SIG-M5 (cell line): Measurements from ENCODE around the gene COL11A2.

ENCODE experiments used
- DNase-seq: peaks from one replicate; lab custom pipeline; 2025; lab: John Stamatoyannopoulos, UW

Gene COL11A2

DNA sequence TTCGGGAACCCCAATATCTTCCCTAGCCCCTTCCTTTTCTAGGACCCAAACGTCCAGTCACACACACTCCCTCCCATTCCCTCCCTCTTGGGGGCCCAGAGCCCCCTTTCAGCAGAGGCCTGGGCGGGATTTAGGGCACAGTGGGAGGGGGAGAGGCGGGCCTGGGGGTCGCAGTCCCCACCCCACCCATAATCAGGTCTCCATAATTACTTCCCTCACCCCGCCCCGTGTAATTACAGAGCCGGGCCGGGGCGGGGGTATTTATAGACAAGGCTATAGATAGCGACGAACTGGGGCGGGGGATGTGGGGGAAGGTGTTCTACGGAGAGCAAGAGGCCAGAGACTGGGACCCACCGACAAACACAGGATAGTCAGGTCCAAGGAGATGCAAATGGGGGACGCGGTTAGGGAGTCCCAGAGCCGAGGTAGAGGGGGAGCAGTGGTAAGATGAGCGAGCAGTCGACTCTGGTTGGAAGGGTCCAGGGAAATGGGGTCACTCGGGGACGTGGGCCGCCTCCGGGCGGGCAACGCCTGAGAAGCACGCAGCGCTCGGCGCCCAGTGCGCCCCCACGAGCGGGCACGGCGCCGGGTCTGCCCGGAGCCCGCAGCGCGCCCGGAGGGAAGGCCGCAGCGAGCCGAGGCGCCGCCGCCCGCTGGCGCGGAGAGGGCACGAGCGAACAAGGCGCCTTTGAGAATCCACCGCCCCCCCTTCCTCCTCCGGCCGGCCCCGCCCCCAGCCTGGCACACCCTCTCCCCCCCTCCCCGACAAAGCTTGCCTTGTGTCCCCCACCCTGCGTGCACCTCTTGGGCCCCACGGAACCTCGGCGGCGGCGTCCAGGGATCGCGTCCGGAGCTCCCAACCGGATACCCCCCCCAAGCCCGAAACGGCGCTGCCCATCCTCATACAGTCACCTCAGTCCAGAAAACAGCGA is 670 bp upstream of the COL11A2 start:
- DNase-seq, result no peak

DNA sequence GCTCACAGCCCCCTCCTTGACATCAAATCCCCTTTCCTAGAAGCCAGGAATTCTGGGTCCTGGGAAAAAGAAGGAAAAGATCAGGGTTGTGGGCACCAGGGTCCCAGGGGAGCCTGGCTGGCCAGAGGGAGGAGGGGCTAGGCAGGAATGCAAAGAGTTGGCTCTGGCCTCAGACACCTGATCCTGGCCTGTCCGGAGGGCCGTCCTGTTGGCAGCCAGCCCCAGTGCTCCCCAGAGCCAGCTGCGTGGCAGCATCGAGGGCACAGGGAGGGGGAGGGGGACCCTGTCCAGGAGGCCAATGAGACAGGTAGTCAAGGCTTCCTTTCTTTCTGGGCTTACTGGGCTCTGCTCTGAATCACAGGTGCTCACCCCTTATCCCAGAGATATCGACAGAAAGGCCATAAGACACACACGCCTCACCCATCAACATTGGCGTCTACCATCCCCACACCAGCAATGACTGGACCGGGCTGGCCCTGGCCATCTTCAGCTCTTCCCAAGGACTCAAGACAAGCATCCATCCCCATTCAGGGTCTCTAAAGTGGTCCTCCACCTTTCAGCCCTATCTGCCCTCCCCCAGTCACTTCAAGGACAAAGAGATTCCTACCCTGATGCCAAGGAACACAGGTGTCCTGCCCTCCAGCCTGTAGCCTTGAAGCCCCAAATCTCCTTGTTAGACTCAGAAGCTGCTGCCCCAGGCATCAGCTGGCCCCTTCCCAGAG is 723 bp downstream of the COL11A2 start:
- DNase-seq, result no peak

DNA sequence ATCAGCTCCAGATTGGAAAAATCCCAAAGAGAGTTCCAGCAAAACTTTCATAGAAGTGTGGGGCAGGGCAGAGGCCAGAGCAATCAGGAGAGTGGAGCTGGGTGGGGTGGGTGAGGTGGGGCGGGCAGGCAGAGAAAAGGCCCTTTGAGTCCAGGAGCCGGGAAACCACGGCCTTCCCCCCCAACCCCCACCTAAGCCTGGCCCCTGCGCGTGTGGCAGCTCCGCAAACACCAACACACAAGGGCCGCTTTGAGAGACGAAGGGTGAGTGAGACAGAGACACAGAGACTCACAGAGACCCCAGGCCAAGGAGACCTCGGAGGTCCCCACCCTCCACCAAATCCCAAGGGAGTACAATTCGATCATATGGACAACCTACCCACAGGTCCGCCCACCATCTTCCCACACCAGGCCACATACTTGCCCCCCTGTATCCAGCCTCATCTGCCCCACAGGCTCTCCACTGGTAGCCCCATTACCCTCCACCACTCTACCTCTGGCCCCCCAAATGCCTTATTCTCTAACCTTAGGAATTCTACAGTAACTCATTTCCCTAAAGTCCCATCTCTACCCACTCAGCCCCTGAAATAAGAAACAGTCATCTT is 1.7 kb downstream of the COL11A2 start:
- no peak for DNase-seq

DNA sequence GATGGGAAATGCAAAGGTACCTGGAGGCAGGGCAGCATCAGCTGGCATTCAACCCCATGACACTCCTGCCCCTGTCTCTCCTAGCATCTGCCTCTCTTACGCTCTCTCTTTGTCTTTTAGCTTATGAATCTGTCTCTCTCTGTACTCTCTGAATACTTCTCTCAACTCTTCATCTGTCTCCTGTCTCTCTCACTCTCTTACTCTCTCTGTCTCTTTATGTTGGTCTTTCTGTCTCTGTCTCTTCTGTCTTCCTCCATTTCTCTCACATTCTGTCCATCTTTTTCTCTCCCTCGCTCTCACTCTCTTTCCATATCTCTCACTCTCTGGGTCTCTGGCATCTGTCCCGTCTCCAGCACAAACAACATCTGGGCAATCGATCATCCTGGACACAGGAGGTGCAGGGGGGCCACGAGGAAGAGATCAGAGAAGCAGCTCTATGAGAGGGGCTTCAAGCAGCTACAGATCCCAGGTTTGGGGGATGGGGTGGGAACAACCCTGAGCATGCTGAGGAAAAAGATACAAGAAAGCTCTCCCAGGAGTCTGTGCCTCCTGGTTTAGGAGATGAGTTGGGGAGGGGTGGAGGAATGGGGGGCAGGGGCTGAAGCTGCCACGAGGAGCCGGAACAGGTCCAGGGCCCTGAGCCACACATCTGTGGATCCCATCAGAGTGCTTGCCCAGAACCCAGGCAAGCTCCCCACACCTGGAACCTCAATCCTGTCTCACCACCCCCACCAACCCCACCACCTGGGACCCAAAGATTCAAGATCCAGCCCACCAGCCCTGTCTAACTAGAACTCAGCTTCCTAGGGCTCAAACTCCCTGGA is 2.4 kb downstream of the COL11A2 start:
- DNase-seq, result no peak

DNA sequence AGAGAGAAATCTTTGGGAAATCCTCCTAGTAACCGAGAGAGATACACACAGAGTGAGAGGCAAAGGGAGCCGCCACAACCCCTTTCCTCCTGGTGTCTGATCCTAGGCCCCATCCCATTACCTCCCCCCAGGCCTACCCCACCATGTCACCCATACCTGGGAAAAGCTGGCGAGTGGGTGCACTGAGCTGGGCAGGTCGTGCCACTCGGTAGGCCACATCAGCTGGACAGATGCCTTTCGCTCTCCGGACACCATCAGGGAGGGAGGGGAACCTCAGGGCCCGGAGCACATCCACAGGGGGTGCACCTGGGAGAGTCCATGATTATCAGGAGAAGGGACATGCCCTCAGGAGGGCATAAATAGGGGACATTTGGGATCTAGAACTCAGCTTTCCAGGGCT is 3.1 kb downstream of the COL11A2 start:
- no peak for DNase-seq

DNA sequence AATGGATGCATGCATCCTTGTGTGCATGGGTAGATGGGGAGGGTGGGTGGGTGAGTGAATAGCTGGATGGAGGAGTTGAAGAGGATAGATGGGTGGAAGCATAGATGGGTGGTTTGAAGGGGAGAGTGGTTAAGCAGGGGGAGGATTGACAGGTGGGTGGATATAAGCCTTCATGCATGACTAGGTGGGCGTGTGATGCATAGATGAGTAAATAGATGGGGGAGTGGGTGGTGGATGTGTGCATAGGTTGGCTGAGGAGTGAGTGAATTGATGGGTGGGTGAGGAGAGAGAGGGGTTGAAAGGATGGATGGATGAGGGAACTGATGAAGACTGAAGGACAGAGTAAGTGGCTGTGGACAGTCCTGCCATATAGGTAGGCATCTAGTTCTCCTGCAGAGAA is 4.5 kb downstream of the COL11A2 start:
- DNase-seq, result no peak

DNA sequence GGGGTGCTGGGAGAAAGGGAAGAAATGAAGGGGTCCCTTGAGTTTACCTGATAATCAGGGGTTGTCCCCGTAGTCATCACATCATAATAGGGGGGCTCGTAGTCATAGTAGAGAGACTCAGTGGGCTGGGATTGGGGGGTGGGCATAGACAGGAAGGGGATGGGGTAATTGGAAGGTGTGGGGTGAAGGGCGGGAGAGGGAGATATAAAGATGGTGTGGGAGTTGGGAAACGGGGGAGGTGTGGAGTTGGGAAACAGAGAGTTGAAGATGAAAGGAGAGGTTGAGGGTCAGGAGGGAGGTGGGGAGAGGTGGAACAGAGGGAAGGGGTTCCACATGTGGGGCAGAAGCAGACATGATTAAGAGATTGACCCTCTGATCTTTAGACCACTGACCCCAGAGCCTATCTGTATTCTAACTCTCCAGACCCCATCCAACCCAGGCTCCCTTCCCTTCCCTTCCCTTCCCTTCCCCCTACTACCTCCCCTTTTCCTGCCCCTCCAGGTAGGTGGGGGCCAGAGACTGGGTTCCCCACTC is 6.5 kb downstream of the COL11A2 start:
- no peak for DNase-seq

DNA sequence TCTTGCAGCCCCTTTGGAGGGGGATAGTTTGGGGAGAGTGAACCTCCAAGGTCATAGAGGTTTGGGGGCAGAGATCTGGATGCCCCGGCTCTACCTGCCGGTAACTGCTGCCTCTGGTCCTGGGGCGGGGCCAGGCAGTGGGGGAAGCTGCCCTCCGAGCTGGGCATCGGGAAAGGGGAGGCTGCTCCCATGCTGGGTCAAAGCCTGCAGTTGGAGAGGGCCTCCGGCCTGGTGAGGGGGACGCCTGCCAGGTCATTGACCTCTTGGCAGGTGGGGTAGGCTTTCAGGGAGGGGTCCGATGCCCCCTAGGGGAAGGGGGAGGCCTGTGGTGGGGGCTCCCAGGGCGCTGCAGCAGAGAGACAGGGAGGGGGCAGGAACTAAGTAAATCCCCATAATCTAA is 7.1 kb downstream of the COL11A2 start:
- DNase-seq, result no peak

DNA sequence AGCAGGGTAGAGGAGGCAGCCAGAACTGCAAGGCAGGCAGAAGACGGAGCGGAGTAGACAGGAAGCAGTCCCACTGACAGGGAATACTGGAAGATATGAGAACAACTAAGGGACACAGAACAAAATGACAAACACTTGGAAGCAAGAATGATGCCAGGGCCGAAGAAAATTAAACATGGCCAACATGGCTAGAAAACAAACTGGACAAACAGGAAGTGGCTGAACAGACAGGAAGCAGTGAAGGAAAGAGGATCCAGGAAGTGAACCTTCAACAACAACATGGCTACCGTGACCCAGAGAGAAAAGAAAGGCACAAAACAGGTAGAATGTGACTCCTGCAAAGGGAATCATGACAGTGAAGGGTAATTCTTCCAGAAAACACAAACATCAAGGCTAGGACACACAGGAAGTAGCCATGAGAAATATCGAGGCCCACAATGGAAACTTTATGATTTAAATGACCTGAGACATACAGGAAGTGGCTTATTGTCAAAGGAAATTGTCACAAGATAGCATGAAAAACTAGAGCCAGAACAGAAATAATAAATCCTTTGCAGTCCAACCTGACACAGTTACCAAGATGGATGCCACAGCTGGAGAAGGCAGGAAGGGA is 9.1 kb downstream of the COL11A2 start:
- no peak for DNase-seq

DNA sequence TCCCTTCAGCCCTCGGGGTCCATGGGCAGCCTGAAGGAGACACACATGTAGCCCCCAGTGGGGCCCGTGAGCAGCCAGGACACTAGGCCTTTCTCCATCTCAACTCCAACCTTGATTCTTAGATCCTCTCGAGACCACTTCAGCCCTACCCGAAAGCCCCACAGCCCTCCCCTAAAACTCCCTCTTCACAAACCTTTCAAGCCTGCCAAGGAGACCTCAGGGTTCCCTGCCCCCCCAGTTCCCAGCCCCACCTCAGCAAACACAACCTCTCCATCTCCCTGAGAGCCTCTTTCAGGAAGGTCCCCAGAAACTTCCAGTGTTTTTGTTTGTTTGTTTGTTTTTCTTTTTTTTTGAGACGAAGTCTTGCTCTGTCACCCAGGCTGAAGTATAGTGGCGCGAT is 11.1 kb downstream of the COL11A2 start:
- DNase-seq, result no peak

DNA sequence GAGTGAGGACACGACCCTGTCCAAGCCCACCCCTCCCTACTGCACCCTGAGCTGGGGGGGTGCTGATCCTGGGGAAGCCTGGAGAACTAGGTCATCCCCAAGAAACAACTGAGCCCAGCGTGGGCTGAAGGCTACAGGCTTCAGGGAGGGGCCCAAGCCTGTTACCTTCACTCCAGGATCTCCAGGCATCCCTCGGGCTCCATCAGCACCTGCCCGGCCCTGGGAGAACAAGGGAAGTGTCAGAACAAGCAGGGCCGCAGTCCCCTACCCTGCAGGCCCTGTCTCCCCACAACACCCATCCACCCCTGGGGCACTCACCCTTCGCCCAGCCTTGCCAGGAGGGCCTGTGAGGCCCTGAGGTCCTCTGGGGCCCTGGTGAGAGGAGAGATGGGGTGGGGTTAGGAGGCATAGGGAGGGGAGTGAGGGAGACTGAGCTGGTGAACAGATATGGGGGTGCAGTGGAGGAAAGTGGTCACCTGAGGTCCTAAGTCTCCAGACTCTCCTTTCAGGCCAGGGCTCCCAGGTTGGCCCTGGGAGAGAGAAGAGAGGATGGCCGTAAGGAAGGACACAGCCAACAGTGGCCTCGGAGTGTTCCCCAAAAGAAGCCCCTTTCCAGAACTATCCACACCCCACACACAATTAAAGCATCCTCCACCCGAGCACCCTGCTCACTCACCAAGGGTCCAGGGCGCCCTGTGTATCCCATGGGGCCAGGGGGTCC is 13.4 kb downstream of the COL11A2 start:
- no peak for DNase-seq

DNA sequence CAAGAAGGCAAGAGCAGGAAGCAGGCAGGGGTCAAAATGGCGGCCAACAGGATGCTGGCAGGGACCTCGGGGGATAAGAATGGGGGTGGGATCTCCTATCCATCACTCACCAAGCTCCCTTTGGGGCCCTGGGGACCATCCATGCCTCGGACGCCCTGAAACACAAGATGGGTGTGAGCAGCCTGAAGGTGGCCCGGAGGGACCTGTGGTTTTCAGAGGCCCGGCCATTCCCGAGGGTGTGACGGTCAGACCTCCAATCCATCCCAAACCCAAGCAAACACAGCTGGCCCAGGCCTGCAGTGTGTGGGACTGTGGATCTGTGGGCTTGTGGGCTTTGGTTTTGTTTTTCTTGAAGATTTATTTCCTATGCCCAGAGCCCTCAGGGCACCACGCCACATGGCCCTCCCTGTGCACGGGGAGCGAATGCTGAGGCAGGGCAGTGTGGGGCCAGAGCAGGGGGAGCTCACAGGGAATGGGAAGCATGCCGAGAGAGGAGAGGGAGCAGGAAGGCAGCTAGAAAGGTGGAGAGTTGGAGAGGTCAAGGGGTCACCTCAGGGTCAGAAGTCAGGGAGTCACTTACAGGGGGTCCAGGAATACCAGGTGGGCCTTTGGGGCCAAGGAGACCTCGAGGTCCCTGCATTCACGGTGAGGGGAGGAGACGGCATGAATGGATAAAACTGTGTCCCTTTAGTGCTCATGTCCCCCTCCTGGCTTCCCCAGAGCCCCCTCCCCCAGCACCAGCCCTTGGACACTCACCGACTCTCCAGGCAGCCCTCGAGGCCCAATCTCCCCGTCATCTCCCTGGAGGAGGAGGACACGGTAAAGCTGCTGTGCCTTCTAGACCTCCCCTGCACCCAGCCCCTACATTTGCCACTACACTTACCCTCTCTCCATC is 14.5 kb downstream of the COL11A2 start:
- no peak for DNase-seq

DNA sequence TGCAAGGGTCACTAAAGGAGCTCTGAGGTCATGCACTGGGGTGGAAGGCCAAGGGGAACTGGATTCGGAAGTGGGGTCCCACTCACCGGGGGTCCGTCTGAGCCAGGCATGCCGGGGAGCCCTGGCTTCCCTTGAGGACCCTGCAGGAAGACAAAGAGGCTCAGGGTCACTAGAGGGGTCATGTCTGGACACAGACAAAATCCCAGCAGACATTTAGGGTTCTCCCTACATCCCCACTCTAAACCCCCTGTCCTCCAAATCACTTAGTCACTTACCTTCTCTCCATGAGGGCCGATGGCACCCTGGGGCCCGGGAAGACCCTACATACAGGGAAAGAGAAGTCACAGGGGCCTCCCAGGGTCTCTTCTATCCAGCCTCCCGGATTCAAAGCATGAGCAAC is 15.4 kb downstream of the COL11A2 start:
- DNase-seq, result no peak

DNA sequence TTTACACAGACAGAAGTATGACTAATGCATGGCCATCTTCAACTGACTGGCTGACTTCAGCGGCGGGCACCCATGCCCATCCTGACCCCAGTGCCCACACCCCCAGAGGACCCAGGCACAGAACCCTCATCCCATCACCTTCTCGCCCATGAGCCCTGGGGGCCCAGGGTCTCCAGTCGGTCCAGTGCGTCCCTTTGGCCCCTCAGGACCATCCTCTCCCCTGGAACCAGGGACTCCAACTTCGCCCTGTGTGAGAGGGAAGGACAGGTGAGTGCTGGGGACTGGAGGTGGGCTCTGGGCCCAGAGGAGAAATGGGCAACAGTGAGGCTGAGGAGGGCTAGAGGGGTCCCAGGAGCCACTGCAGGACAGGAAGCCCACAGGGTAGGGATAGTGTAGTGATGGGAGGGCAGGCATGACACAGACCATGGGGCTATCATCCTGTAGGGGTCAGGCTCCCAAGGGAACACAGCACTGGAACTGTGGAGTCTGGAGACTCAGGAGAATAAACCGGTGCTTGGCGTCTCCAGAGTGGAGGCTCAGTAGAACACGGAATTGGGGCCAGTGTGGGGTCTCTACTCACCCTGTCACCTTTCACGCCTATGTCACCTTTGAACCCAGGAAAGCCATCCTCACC is 16.7 kb downstream of the COL11A2 start:
- no peak for DNase-seq

DNA sequence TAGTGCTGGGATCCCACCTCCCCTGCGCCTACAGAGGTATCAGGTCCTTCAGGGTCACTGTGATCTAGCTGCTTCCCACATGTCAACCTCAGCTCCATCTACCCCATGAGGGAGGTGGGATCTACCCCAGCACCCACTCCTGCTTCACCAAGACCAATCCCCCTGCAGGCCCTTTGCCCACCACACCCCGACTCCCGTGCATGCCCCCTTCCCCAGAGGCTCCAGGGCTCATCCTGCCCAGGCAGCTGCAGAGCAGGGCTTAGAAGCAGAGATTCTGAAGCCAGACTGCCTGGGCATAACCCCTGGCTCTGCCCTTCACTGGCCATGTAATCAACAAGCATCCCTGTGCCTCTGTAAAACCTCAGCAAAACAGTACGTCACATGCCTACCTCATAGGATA is 17.5 kb downstream of the COL11A2 start:
- DNase-seq, result no peak

DNA sequence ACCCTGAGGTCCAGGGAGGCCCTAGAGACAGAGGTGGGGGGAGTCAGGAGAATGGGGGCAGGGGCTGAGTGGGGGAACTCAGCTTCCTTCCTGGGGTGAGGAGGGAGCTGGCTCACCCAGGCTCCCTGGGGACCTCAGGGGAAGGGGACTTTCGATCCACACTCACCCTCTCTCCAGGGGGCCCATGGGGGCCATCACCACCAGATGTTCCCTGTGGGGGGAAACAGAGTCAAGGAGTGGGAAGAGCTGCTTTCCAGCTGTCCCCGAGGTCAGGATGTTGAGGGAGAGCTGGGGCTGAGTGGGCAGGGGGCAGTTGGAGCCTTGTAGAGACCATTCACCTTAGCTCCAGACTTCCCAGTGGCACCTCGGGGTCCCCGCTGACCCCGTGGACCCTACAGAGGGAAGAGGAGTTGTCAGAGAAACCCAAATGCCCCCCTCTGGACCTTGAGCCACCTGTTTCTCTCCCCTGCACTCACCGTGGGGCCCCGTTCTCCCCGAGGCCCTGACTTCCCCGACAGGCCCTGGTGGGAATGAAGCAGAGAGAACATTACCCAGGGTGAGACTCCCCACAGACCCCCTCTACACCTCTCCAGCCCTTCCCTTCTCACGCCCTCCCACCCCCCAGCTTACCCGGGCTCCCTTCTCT is 18.6 kb downstream of the COL11A2 start:
- DNase-seq, result no peak

DNA sequence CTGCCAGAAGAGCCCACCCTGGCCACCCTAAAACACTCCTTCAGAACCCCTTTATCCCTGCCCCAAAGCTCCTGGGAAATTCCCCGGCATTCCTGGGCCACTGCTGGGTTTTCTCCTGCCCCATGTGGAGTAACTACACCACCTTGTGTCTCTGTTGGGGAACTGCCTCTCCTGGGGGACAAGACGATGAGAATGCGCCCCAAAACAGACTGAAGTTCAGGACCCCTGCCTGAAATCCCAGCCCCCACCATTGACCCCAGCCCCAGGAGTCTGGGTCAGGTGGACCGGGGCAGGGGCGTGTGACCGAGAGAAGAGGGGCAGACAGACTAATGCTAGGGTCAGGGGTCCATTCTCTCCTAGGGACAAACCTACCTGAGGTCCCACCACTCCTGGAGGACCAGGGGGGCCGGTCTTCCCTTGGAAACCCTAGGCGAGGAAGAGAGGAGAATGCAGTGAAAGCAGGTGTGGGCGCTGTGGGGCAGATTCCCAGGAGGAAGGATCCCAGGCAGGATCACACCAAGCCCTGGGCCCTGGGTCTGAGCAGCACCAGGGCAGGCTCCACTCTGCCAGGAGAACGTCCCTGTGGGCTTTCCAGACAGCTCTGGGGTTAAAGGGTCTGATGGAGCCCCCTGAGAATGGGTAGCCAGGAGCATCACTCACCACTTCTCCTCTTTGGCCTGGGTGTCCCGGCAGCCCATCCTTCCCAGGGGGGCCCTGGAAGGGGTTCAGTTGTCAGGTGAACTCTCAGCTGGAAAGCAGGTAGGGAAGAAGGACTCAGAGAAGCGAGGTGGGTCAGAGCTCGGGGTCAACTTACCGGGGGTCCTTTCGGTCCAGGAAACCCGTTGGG is 19.4 kb downstream of the COL11A2 start:
- DNase-seq, result no peak
